ENCODE measurements around the gene FUCA2. TPM values are rescaled to one million over a fixed set of nuclear protein-coding genes. Genes with fewer than 3 reads are reported as not detected.
"Not testable (repeated sequence)": the region's sequence is repeated elsewhere in the genome, so short reads cannot be mapped to it uniquely, and the experiment has no call there.

FUCA2 gene
- total and polyA plus RNA-seq, 7 donors: 14.9 to 51.4 (median 22.7) TPM

DNA sequence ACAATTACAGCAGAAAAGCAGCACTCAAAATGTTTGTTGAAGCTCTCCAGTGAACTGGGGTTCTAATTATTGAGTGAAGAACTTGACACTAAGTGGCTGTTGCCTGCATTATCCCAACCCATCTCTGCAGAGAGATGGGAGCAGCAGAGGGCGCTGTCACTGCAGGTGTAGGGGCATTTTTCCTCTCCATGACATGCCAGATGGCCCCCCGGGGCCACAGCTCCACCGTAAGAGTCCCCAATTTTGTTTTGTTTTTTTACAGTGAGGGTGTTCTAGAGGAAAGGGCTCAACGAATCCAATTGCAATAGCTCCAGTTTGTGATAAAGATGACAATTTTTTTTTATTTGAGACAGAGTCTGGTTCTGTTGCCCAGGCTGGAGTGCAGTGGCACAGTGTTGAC is 1.9 kb upstream of the FUCA2 start:
- H3K36me3 ChIP-seq: no peaks in the 10 kb centered on the region
- no peak overlapping the region for H3K4me3 ChIP-seq
- WGBS, 2 donors: 44 to 64% methylated on average over 4 of the region's 4 CpGs
- TF ChIP-seq POLR2A (IDR thresholded peaks at IDR 0.05): no peak
- TF ChIP-seq, protein P1, sequence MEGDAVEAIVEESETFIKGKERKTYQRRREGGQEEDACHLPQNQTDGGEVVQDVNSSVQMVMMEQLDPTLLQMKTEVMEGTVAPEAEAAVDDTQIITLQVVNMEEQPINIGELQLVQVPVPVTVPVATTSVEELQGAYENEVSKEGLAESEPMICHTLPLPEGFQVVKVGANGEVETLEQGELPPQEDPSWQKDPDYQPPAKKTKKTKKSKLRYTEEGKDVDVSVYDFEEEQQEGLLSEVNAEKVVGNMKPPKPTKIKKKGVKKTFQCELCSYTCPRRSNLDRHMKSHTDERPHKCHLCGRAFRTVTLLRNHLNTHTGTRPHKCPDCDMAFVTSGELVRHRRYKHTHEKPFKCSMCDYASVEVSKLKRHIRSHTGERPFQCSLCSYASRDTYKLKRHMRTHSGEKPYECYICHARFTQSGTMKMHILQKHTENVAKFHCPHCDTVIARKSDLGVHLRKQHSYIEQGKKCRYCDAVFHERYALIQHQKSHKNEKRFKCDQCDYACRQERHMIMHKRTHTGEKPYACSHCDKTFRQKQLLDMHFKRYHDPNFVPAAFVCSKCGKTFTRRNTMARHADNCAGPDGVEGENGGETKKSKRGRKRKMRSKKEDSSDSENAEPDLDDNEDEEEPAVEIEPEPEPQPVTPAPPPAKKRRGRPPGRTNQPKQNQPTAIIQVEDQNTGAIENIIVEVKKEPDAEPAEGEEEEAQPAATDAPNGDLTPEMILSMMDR (IDR thresholded peaks at IDR 0.05): peak in 1 of 4 experiments; percentile 7
- no peak for TF ChIP-seq EP300 (IDR thresholded peaks at IDR 0.05)
- no peak for TF ChIP-seq POLR2AphosphoS5 (IDR thresholded peaks at IDR 0.05)
- intact Hi-C loops (cut with DNase I): loop anchor here (5.0 kb wide), 1 partner anchor 61 kb away; the partner anchor contains the start of genes ADAT2 and PEX3
- no peaks in the 10 kb centered on the region for H3K27me3 ChIP-seq
- H3K9me3 ChIP-seq: no peaks in the 10 kb centered on the region
- H3K4me1 ChIP-seq: peaks cover 0 to 34% (median 29%) of the 10 kb centered on the region in 4 donors
- H3K27ac ChIP-seq: no peak overlapping the region
- DNase-seq: no peak

DNA sequence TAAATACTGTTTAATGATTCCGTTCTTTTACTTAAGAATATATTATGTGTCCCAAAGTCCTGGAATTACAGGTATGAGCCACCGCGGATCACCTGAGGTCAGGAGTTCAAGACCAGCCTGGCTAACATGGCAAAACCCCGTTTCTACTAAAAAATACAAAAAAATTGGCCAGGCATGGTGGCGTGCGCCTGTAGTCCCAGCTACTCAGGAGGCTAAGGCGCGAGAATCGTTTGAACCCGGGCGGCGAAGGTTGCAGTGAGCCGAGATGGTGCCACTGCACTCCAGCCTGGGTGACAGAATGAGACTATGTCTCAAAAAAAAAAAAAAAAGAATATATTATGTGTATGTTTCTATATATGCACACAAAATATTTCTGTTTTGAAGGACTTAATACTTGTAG is 1.2 kb downstream of the FUCA2 start:
- peaks cover 0 to 26% (median 24%) of the 10 kb centered on the region in 4 donors for H3K4me1 ChIP-seq
- 91 to 94% methylated on average over 13 of the region's 13 CpGs for WGBS, 2 donors
- not testable (repeated sequence) for H3K27me3 ChIP-seq, DNase-seq, H3K9me3 ChIP-seq
- H3K27ac ChIP-seq: peak overlapping the region in 1 of 4 donors; percentile 90
- H3K4me3 ChIP-seq: peak overlapping the region in 2 of 4 donors; percentile 70 to 74
- intact Hi-C loops (cut with DNase I): loop anchor here (5.0 kb wide), 1 partner anchor 58 kb away; the partner anchor contains the start of genes ADAT2 and PEX3
- H3K36me3 ChIP-seq: peaks cover 0 to 17% (median 0%) of the 10 kb centered on the region in 4 donors

DNA sequence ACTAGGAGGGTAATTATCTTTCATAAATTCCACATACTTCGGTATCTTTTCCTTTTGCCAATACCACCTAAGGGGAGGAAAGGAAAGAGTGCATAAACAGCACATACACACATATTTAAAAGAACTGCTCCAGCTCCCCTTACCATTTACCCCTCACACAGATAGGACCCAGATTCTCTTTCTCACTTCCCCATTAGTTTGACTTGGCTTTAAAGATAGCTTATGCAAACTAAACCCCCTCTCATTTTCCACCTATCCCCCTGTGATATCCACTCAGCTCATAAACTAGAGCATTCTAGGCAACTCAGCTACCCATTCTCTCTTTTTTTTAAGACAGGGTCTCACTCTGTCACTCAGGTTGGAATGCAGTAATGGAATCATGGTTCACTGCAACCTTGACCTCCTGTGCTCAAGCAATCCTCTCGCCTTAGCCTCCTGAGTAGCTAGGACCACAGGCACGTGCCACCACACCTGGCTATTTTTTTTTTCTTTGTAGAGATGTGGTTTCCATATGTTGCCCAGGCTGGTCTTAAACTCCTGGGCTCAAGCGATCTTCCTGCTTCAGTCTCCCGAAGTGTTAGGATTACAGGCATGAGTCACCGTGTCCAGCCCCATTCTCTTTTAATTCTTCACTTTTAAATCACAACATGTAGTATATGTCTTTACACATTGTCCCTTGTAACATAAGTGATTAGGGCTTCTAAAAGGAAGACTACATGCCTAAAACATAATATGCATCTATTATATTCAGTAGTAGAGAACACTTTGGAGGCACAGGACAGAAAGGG is 4.0 kb downstream of the FUCA2 start:
- WGBS, 2 donors: 89 to 91% methylated on average over 6 of the region's 6 CpGs

DNA sequence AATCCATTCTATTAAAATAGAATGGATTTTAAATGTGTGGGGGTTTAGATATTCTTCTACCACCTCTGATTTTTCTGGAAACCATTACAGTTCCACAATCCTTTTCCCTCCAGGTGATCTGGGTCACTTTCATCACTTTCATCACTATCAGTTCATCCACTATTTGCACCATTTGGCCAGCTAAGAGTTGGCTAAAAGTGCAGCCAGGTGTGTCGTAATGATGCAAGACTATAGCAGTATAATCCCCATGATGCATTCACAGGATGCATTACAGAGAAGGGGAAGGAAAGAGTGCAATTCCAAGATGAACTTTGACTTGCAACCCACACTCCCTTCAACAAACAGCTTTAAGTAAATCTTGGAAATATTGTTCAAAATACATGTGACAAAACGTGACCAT is 4.9 kb downstream of the FUCA2 start:
- Histone ChIP-seq H3K36me3 (peaks cover 0 to 45% (median 0%) of the 10 kb centered on the region in 4 donors), H3K4me1 (peaks cover 0 to 17% (median 14%) of the 10 kb centered on the region in 4 donors), H3K9me3 (no peaks in the 10 kb centered on the region), H3K27ac (no peak overlapping the region), H3K27me3 (no peaks in the 10 kb centered on the region), H3K4me3 (no peak overlapping the region)
- intact Hi-C loops (cut with DNase I): no loop called here
- 72 to 88% methylated on average over 2 of the region's 2 CpGs for WGBS, 2 donors
- no peak for DNase-seq
- TF ChIP-seq POLR2A (IDR thresholded peaks at IDR 0.05) (no peak), POLR2AphosphoS5 (IDR thresholded peaks at IDR 0.05) (no peak), EP300 (IDR thresholded peaks at IDR 0.05) (no peak)
- TF ChIP-seq, protein P1 (IDR thresholded peaks at IDR 0.05): no peak

More for the DNA sequence above, 4.0 kb downstream of the FUCA2 start:
- Histone ChIP-seq H3K4me3 (no peak overlapping the region), H3K27me3 (no peaks in the 10 kb centered on the region), H3K36me3 (peaks cover 0 to 38% (median 0%) of the 10 kb centered on the region in 4 donors), H3K4me1 (peaks cover 0 to 19% (median 18%) of the 10 kb centered on the region in 4 donors), H3K9me3 (no peaks in the 10 kb centered on the region), H3K27ac (no peak overlapping the region)
- TF ChIP-seq POLR2AphosphoS5 (IDR thresholded peaks at IDR 0.05) (no peak), EP300 (IDR thresholded peaks at IDR 0.05) (no peak), POLR2A (IDR thresholded peaks at IDR 0.05) (no peak)
- TF ChIP-seq, protein P1 (IDR thresholded peaks at IDR 0.05): no peak
- no peak for DNase-seq
- intact Hi-C loops (cut with DNase I): no loop called here

DNA sequence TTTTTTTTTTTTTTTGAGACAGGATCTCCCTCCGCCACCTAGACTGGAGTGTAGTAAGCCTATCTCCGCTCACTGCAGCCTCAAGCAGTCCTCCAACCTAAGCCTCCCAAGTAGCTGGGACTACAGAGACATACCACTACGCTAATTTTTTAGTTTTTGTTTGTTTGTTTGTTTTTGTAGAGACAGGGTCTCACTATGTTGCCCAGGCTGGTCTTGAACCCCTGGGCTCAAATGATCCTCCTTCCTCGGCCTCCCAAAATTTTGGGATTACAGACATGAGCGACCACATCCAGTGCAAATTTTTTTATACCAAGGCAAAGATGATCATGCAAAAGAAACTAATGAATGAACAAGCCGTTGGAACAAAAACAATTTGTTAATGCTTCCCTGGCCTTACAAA is 5.3 kb downstream of the FUCA2 start:
- H3K4me3 ChIP-seq: no peak overlapping the region
- WGBS, 2 donors: 97 to 98% methylated on average over 6 of the region's 6 CpGs
- DNase-seq: no peak
- H3K4me1 ChIP-seq: peaks cover 0 to 17% (median 13%) of the 10 kb centered on the region in 4 donors
- intact Hi-C loops (cut with DNase I): no loop called here
- H3K27me3 ChIP-seq: no peaks in the 10 kb centered on the region
- H3K36me3 ChIP-seq: peaks cover 0 to 50% (median 0%) of the 10 kb centered on the region in 4 donors
- no peaks in the 10 kb centered on the region for H3K9me3 ChIP-seq
- H3K27ac ChIP-seq: no peak overlapping the region
- no peak for TF ChIP-seq POLR2AphosphoS5 (IDR thresholded peaks at IDR 0.05)
- TF ChIP-seq, protein P1 (IDR thresholded peaks at IDR 0.05): no peak
- no peak for TF ChIP-seq POLR2A (IDR thresholded peaks at IDR 0.05)
- TF ChIP-seq EP300 (IDR thresholded peaks at IDR 0.05): no peak
